CD4-positive, alpha-beta T cell (primary cell): Measurements from ENCODE around the gene SH2B3. TPM values are rescaled to one million over a fixed set of nuclear protein-coding genes. Genes with fewer than 3 reads are reported as not detected.

Source experiments
- ATAC-seq: fragments of 200-7000 bp; cut with Tn5 transposase; one replicate; pipeline ENCODE4 v1.10.0; 2022; ENCODE audit warnings: mild to moderate bottlenecking; ENCODE audit not compliant: poor library complexity
- CTCF ChIA-PET: fragments of 350-600 bp; sonication (Branson Sonifier 250); formaldehyde crosslinking; loops from one replicate; lab custom pipeline; 2021; ENCODE audit warnings: antibody characterized with exemption, inconsistent platforms; lab: Charles Lee
- POLR2A ChIA-PET: fragments of 350-600 bp; sonication (Branson Sonifier 250); formaldehyde crosslinking; loops from one replicate; lab custom pipeline; 2021; ENCODE audit warnings: antibody characterized with exemption, inconsistent platforms; lab: Charles Lee
- DNase-seq, 14 experiments: peaks; one replicate each; pipeline ENCODE4 v3.0.0-alpha.2; 2013 to 2020; ENCODE audit warnings: mixed read lengths in 2 of 14
- H3K27ac ChIP-seq, 2 donors: one replicate each; pipeline versions ENCODE4 v1.5.1 to v1.7.0; 2013; ENCODE audit warnings: low read length in 2 of 2, low read depth in 1 of 2, mild to moderate bottlenecking in 1 of 2
- H3K27me3 ChIP-seq, 2 experiments: 1 replicate in 1 of 2; 2 replicates in 1 of 2; pipeline versions ENCODE4 v1.6.1 to v1.7.0; 2013; ENCODE audit warnings: low read length in 2 of 2, control low read depth in 1 of 2, mild to moderate bottlenecking in 1 of 2, moderate library complexity in 1 of 2; ENCODE audit not compliant: insufficient read depth in 2 of 2, control insufficient read depth in 1 of 2
- H3K36me3 ChIP-seq: one replicate; pipeline ENCODE4 v1.6.1; 2013; ENCODE audit warnings: low read length, control low read depth; ENCODE audit not compliant: insufficient read depth
- H3K4me1 ChIP-seq: one replicate; pipeline ENCODE4 v1.6.1; 2013; ENCODE audit warnings: low read length, control low read depth; ENCODE audit not compliant: insufficient read depth
- H3K4me3 ChIP-seq: one replicate; pipeline ENCODE4 v1.5.1; 2013; ENCODE audit warnings: mild to moderate bottlenecking, low read length, moderate library complexity
- H3K9me3 ChIP-seq, 2 experiments: 1 replicate in 1 of 2; 2 replicates in 1 of 2; pipeline versions ENCODE4 v1.6.1 to v1.7.0; 2013; ENCODE audit warnings: low read length in 2 of 2, mild to moderate bottlenecking in 2 of 2, control low read depth in 1 of 2, moderate library complexity in 1 of 2; ENCODE audit not compliant: control insufficient read depth in 1 of 2, insufficient read depth in 1 of 2
- H3K27ac Mint-ChIP-seq: one replicate; pipeline ENCODE4 v1.8.0; 2020; ENCODE audit warnings: mixed read lengths
- H3K27me3 Mint-ChIP-seq: one replicate; pipeline ENCODE4 v1.8.0; 2021; ENCODE audit warnings: mixed read lengths
- H3K36me3 Mint-ChIP-seq: one replicate; pipeline ENCODE4 v1.8.0; 2021; ENCODE audit warnings: low read depth, mixed read lengths
- H3K4me1 Mint-ChIP-seq: one replicate; pipeline ENCODE4 v1.8.0; 2021; ENCODE audit warnings: low read depth, mixed read lengths
- H3K4me3 Mint-ChIP-seq: one replicate; pipeline ENCODE4 v1.8.0; 2020; ENCODE audit warnings: mild to moderate bottlenecking, mixed read lengths
- H3K9me3 Mint-ChIP-seq: one replicate; pipeline ENCODE4 v1.8.0; 2020; ENCODE audit warnings: mixed read lengths
- intact Hi-C, 2 experiments: fragments of 100-400 bp; cut with DNase I in 1 of 2; cut with micrococcal nuclease in 1 of 2; formaldehyde crosslinking; loops; one replicate each; pipeline versions ENCODE4 v1.15.1 to v1.9.0; 2023 to 2025; cut with DNase I, micrococcal nuclease
- total RNA-seq, 174 experiments: library from RNA in 2 of 174; stranded (reverse) in 2 of 174; gene quantifications; one replicate each; pipeline ENCODE4 v1.2.3 and lab custom pipeline; 2021 to 2026
- TF ChIP-seq, protein P1 (sequence below): fragments of 200-600 bp; IDR thresholded peaks from one replicate; pipeline ENCODE4 v1.8.0; 2022; ENCODE audit warnings: antibody characterized with exemption, mild to moderate bottlenecking

SH2B3 gene
- total RNA-seq, 2 experiments from 2014 or later = 42.3 to 46.4 TPM

DNA sequence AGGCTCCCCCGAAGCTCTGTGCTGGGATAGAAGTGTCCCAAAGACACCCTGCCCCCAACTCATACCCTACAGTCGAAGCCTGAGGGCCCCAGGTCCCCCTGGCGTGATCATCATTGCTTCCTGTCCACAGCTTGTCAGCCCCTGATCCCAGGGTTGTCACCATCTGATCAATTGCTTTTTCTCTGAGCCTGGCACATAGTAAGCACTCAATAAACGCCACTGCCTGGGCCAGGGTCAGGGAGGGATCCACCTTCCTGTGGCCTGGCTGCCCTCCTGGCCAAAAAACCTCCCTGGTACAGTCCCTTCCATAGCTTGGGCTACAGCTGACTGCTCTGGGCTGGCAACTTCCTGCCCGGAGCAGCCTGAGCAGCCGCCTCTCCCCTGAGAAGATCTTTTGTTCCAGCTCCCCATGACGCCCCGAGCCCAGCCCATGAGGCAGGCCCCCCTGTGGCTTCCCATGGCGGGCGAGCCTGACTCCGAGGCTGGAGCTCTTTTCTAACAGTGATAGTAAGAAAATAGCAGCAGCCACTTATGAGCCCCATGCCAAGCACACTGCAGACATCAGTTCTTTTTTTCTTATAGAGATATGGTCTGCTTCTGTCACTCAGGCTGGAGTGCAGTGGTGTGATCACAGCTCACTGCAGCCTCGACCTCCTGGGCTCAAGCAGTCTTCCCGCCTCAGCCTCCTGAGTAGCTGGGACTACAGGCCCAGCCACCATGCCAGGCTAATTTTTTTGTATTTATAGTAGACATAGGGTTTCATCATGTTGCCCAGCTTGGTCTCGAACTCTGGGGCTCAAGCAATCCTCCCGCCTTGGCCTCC lies 6.5 kb downstream of the SH2B3 start:
- intact Hi-C loops = loop anchor here in 1 of 2 experiments (10.0 kb wide), 1 partner anchor 603 kb away; the partner anchor contains the start of genes ERP29 and TMEM116
- Histone ChIP-seq H3K4me3 (no peak overlapping the region), H3K27me3 (no peaks in the 10 kb centered on the region), H3K4me1 (peaks cover 82% of the 10 kb centered on the region), H3K9me3 (no peaks in the 10 kb centered on the region), H3K27ac (peak overlapping the region; percentile 39 to 67), H3K36me3 (peaks cover 8% of the 10 kb centered on the region)
- H3K27me3 Mint-ChIP-seq = no peaks in the 10 kb centered on the region
- TF ChIP-seq, protein P1, sequence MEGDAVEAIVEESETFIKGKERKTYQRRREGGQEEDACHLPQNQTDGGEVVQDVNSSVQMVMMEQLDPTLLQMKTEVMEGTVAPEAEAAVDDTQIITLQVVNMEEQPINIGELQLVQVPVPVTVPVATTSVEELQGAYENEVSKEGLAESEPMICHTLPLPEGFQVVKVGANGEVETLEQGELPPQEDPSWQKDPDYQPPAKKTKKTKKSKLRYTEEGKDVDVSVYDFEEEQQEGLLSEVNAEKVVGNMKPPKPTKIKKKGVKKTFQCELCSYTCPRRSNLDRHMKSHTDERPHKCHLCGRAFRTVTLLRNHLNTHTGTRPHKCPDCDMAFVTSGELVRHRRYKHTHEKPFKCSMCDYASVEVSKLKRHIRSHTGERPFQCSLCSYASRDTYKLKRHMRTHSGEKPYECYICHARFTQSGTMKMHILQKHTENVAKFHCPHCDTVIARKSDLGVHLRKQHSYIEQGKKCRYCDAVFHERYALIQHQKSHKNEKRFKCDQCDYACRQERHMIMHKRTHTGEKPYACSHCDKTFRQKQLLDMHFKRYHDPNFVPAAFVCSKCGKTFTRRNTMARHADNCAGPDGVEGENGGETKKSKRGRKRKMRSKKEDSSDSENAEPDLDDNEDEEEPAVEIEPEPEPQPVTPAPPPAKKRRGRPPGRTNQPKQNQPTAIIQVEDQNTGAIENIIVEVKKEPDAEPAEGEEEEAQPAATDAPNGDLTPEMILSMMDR = no peak
- CTCF ChIA-PET = interaction anchor here (0.6 to 8.4 kb wide), 8 partner anchors 9 to 891 kb away, joined by 3 to 56 read pairs (median 4); no protein-coding TSS in a partner anchor
- H3K4me1 Mint-ChIP-seq = peaks cover 77% of the 10 kb centered on the region
- H3K27ac Mint-ChIP-seq = peak overlapping the region; percentile 82
- H3K36me3 Mint-ChIP-seq = peaks cover 27% of the 10 kb centered on the region
- peak overlapping the region; percentile 83 for H3K4me3 Mint-ChIP-seq
- DNase-seq (peak in 3 of 14 experiments; percentile 29 to 48 (median 38)), ATAC-seq (peak; percentile 51)
- POLR2A ChIA-PET = interaction anchor here (0.8 to 7.0 kb wide), 7 partner anchors 8 to 40 kb away, joined by 3 to 66 read pairs (median 7); no protein-coding TSS in a partner anchor
- H3K9me3 Mint-ChIP-seq = no peaks in the 10 kb centered on the region

DNA sequence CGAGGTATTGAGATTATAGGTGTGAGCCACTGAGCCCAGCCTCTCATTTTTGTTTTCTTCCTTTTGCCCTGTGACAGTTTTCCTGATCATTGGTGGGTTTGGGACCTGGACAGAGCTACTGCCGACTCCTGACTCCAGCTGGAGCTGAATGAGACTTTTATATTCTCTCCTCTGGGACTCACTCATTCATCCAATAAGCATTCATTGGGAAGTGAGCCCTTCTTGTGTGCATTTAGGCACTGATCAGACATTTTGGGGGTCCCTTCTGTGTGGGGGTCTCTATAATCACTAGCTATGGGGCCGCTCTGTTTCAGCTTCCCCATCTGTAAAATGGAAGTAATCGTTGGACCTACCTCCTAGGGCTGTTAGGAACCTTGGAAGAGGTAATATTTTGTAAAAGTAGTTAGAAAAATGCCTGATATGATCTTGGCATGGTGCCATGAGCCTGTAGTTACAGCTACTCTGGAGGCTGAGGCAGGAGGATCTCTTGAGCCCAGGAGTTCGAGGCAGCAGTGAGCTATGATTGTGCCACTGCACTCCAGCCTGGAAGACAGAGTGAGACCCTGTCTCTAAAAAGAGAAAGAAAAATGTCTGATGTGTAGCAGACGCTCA lies 7.2 kb downstream of the SH2B3 start:
- intact Hi-C loops = loop anchor here in 1 of 2 experiments (10.0 kb wide), 1 partner anchor 602 kb away; the partner anchor contains the start of genes ERP29 and TMEM116
- H3K36me3 ChIP-seq = peaks cover 13% of the 10 kb centered on the region
- peak overlapping the region; percentile 39 to 67 for H3K27ac ChIP-seq
- ATAC-seq (no peak), DNase-seq (no peak)
- Mint-ChIP-seq H3K4me3 (no peak overlapping the region), H3K27ac (peak overlapping the region; percentile 82), H3K9me3 (no peaks in the 10 kb centered on the region), H3K4me1 (peaks cover 70% of the 10 kb centered on the region), H3K27me3 (no peaks in the 10 kb centered on the region), H3K36me3 (peaks cover 27% of the 10 kb centered on the region)
- H3K27me3 ChIP-seq = no peaks in the 10 kb centered on the region
- TF ChIP-seq, protein P1 = no peak
- no peaks in the 10 kb centered on the region for H3K9me3 ChIP-seq
- no peak overlapping the region for H3K4me3 ChIP-seq
- H3K4me1 ChIP-seq = peaks cover 78% of the 10 kb centered on the region
- ChIA-PET POLR2A (interaction anchor here (1.6 to 7.0 kb wide), 5 partner anchors 9 to 39 kb away, joined by 6 to 66 read pairs (median 9); no protein-coding TSS in a partner anchor), CTCF (interaction anchor here (0.6 to 8.4 kb wide), 8 partner anchors 10 to 891 kb away, joined by 3 to 56 read pairs (median 3); no protein-coding TSS in a partner anchor)

DNA sequence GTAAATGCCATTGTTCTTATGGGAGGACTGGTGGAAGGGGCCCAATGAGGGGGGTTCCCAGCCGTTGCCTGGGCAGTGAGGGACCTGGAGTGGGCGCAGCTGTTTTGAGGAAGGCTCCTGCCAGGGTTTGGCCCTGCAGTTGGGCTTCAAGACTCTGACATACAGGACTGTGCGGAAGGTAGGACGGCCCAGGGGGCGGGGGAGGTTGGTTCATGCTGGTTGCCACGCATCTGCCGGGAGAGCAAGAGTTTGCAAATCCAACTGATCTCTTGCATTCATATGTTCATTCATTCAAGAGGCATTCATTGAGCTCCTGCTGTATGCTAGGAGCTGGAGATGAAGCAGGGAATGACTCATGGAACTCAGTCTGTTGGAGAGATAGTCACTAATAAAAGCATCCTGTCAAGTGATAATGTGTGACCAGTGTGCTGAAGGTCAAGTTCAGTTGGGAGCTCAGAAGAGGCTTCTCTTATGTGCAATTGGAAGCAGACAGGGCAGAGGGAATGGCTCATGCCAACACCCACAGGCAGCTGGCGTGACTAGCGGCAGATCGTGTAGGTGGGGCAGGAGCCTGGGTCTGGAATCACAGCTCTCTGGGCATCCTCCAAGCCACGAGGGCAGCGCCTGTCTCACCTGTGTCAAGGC lies 7.8 kb downstream of the SH2B3 start:
- peaks cover 27% of the 10 kb centered on the region for H3K36me3 Mint-ChIP-seq
- H3K27me3 Mint-ChIP-seq = no peaks in the 10 kb centered on the region
- Histone ChIP-seq H3K27ac (no peak overlapping the region), H3K9me3 (no peaks in the 10 kb centered on the region), H3K36me3 (peaks cover 13% of the 10 kb centered on the region), H3K27me3 (no peaks in the 10 kb centered on the region), H3K4me3 (no peak overlapping the region), H3K4me1 (peaks cover 72% of the 10 kb centered on the region)
- H3K27ac Mint-ChIP-seq = peak overlapping the region; percentile 82
- intact Hi-C loops = loop anchor here in 1 of 2 experiments (10.0 kb wide), 1 partner anchor 601 kb away; the partner anchor contains the start of genes ERP29 and TMEM116
- no peak for DNase-seq
- TF ChIP-seq, protein P1 = no peak
- ChIA-PET CTCF (interaction anchor here (1.0 to 8.4 kb wide), 6 partner anchors 11 to 38 kb away, joined by 3 to 56 read pairs (median 4); no protein-coding TSS in a partner anchor), POLR2A (interaction anchor here (0.8 to 7.0 kb wide), 4 partner anchors 10 to 38 kb away, joined by 3 to 66 read pairs (median 8); no protein-coding TSS in a partner anchor)
- peaks cover 64% of the 10 kb centered on the region for H3K4me1 Mint-ChIP-seq
- no peak for ATAC-seq
- H3K9me3 Mint-ChIP-seq = no peaks in the 10 kb centered on the region
- H3K4me3 Mint-ChIP-seq = no peak overlapping the region
